H1 (cell line): Measurements from ENCODE around the gene USPL1. TPM values are rescaled to one million over a fixed set of nuclear protein-coding genes. Genes with fewer than 3 reads are reported as not detected.

Source experiments
- CTCF ChIA-PET: fragments of 300-600 bp; sonication (Branson Sonifier 250); formaldehyde crosslinking; loops from one replicate; lab custom pipeline; 2021; ENCODE audit not compliant: partially characterized antibody; lab: Charles Lee
- POLR2A ChIA-PET: fragments of 300-600 bp; sonication (Branson Sonifier 250); formaldehyde crosslinking; loops from one replicate; lab custom pipeline; 2021; ENCODE audit warnings: inconsistent platforms; ENCODE audit not compliant: partially characterized antibody; lab: Charles Lee
- DNase-seq, 2 experiments: peaks; one replicate each; pipeline versions ENCODE4 v3.0.0 to v3.0.0-alpha.2; 2010 to 2022; ENCODE audit warnings: low spot score in 2 of 2, low read depth in 1 of 2, mixed read lengths in 1 of 2
- FAIRE-seq: peaks from 2 replicates; lab custom pipeline; 2011; peaks lifted over from hg19 to GRCh38; lab: Jason Lieb, UNC
- H2AFZ ChIP-seq: 2 replicates; pipeline ENCODE4 v1.8.1; 2012; ENCODE audit warnings: low read length, inconsistent platforms
- H2AK5ac ChIP-seq: 2 replicates; pipeline ENCODE4 v1.6.1; 2013; ENCODE audit warnings: low read depth, low read length
- H2BK120ac ChIP-seq: replicated peaks from 2 replicates; pipeline ENCODE3; 2013; ENCODE audit warnings: low read depth, low read length, inconsistent platforms
- H2BK12ac ChIP-seq: 2 replicates; pipeline ENCODE4 v1.6.1; 2013; ENCODE audit warnings: low read depth, low read length
- H2BK15ac ChIP-seq: 2 replicates; pipeline ENCODE4 v1.6.1; 2013; ENCODE audit warnings: low read length
- H2BK20ac ChIP-seq: 2 replicates; pipeline ENCODE4 v1.6.1; 2013; ENCODE audit warnings: low read length
- H2BK5ac ChIP-seq: 2 replicates; pipeline ENCODE4 v1.6.1; 2013; ENCODE audit warnings: low read depth, low read length
- H3K14ac ChIP-seq: 2 replicates; pipeline ENCODE4 v1.6.1; 2013; ENCODE audit warnings: inconsistent platforms; ENCODE audit not compliant: insufficient read length
- H3K18ac ChIP-seq: 2 replicates; pipeline ENCODE4 v1.6.1; 2013; ENCODE audit warnings: low read length; ENCODE audit errors: extremely low read depth
- H3K23ac ChIP-seq: 2 replicates; pipeline ENCODE4 v1.6.1; 2013; ENCODE audit warnings: inconsistent platforms; ENCODE audit not compliant: insufficient read length
- H3K23me2 ChIP-seq: 2 replicates; pipeline ENCODE4 v1.6.1; 2013; ENCODE audit warnings: low read depth, low read length
- H3K27ac ChIP-seq: 2 replicates; pipeline ENCODE4 v1.6.1; 2011; ENCODE audit warnings: low read depth, low read length, inconsistent platforms
- H3K27me3 ChIP-seq, 4 experiments: replicated peaks in 1 of 4; 1 replicate in 1 of 4; 2 replicates in 3 of 4; pipeline versions ENCODE4 v1.6.1 to v1.8.1; 2011 to 2013; ENCODE audit warnings: low read length in 3 of 4, mild to moderate bottlenecking in 3 of 4, inconsistent platforms in 2 of 4, mixed read lengths in 2 of 4, moderate library complexity in 1 of 4; ENCODE audit not compliant: control insufficient read depth in 3 of 4, insufficient read depth in 3 of 4; ENCODE audit errors: extremely low read depth in 1 of 4
- H3K36me3 ChIP-seq, 4 experiments: 2 replicates each; pipeline versions ENCODE4 v1.6.1 to v1.8.1; 2011 to 2013; ENCODE audit warnings: mild to moderate bottlenecking in 4 of 4, low read length in 3 of 4, moderate library complexity in 2 of 4, control low read depth in 1 of 4, inconsistent platforms in 1 of 4; ENCODE audit not compliant: insufficient read depth in 4 of 4, control insufficient read depth in 2 of 4
- H3K4ac ChIP-seq: replicated peaks from 2 replicates; pipeline ENCODE3; 2013; ENCODE audit warnings: low read length, low read depth, mixed read lengths, inconsistent platforms; ENCODE audit not compliant: insufficient read length
- H3K4me1 ChIP-seq, 4 experiments: replicated peaks in 1 of 4; 1 replicate in 1 of 4; 2 replicates in 3 of 4; pipeline versions ENCODE4 v1.6.1 to v1.8.1; 2011 to 2013; ENCODE audit warnings: low read length in 3 of 4, inconsistent platforms in 2 of 4, mixed read lengths in 1 of 4; ENCODE audit not compliant: insufficient read depth in 4 of 4, control insufficient read depth in 3 of 4
- H3K4me2 ChIP-seq, 2 experiments: 2 replicates each; pipeline versions ENCODE4 v1.6.1 to v1.8.1; 2011 to 2013; ENCODE audit warnings: low read depth in 2 of 2, low read length in 2 of 2, control low read depth in 1 of 2, inconsistent platforms in 1 of 2, mild to moderate bottlenecking in 1 of 2; ENCODE audit not compliant: insufficient read depth in 1 of 2
- H3K4me3 ChIP-seq, 4 experiments: fragments of 200-600, 300-600 bp in 1 of 4; sonication (generic), shearing (Covaris generic), sonication (Bioruptor Twin) in 1 of 4; 2 replicates each; pipeline versions ENCODE4 v1.5.1 to v1.8.1; 2011 to 2016; ENCODE audit warnings: low read length in 4 of 4, low read depth in 3 of 4, control low read depth in 2 of 4, inconsistent platforms in 2 of 4, mild to moderate bottlenecking in 2 of 4, mixed read lengths in 1 of 4, moderate library complexity in 1 of 4; ENCODE audit not compliant: insufficient read depth in 2 of 4; ENCODE audit errors: extremely low read depth in 1 of 4
- H3K56ac ChIP-seq: replicated peaks from 2 replicates; pipeline ENCODE3; 2013; ENCODE audit warnings: low read depth, mild to moderate bottlenecking, mixed read lengths, low read length, inconsistent platforms; ENCODE audit not compliant: insufficient read length
- H3K79me1 ChIP-seq: 2 replicates; pipeline ENCODE4 v1.6.1; 2013; ENCODE audit warnings: low read depth, low read length, control low read depth
- H3K79me2 ChIP-seq, 2 experiments: 2 replicates each; pipeline versions ENCODE4 v1.6.1 to v1.8.1; 2012 to 2013; ENCODE audit warnings: low read length in 2 of 2, mild to moderate bottlenecking in 2 of 2, inconsistent platforms in 1 of 2; ENCODE audit not compliant: insufficient read depth in 2 of 2, control insufficient read depth in 1 of 2
- H3K9ac ChIP-seq, 4 experiments: replicated peaks in 1 of 4; 1 replicate in 1 of 4; 2 replicates in 3 of 4; pipeline versions ENCODE4 v1.6.1 to v1.8.1; 2011 to 2013; ENCODE audit warnings: low read depth in 3 of 4, low read length in 3 of 4, control low read depth in 2 of 4, mild to moderate bottlenecking in 2 of 4, moderate library complexity in 2 of 4, inconsistent platforms in 1 of 4; ENCODE audit errors: extremely low read depth in 1 of 4
- H3K9me3 ChIP-seq, 2 experiments: 2 replicates each; pipeline versions ENCODE4 v1.6.1 to v1.8.1; 2012 to 2013; ENCODE audit warnings: mild to moderate bottlenecking in 2 of 2, moderate library complexity in 2 of 2, control low read depth in 1 of 2, inconsistent platforms in 1 of 2, low read depth in 1 of 2, low read length in 1 of 2, mixed read lengths in 1 of 2; ENCODE audit not compliant: insufficient read depth in 2 of 2
- H4K20me1 ChIP-seq, 2 experiments: replicated peaks in 1 of 2; 2 replicates each; pipeline versions ENCODE3 to v1.8.1; 2011 to 2013; ENCODE audit warnings: inconsistent platforms in 2 of 2, low read length in 2 of 2, mild to moderate bottlenecking in 1 of 2; ENCODE audit not compliant: insufficient read depth in 2 of 2, control insufficient read depth in 1 of 2
- H4K5ac ChIP-seq: 2 replicates; pipeline ENCODE4 v1.6.1; 2013; ENCODE audit warnings: low read length, low read depth, mixed read lengths, inconsistent platforms; ENCODE audit not compliant: insufficient read length
- H4K8ac ChIP-seq: 2 replicates; pipeline ENCODE4 v1.8.0; 2013; ENCODE audit warnings: mild to moderate bottlenecking, moderate library complexity, low read length, inconsistent platforms; ENCODE audit not compliant: insufficient read depth; ENCODE audit errors: extremely low read depth
- H4K91ac ChIP-seq: replicated peaks from 2 replicates; pipeline ENCODE3; 2013; ENCODE audit warnings: low read length, mixed read lengths, inconsistent platforms; ENCODE audit not compliant: insufficient read length
- E2F6 ChIP-seq: IDR thresholded peaks from 2 replicates; pipeline ENCODE4 v1.6.1; 2012; ENCODE audit warnings: inconsistent platforms
- HDAC6 ChIP-seq: IDR thresholded peaks from one replicate; pipeline ENCODE4 v1.7.1; 2012; ENCODE audit warnings: low read depth, mild to moderate bottlenecking, inconsistent platforms, low read length, moderate library complexity
- KDM5A ChIP-seq: fragments of 200-600 bp; IDR thresholded peaks from 2 replicates; pipeline ENCODE4 v1.7.1; 2012; ENCODE audit warnings: mild to moderate bottlenecking, low read length, inconsistent platforms, mixed read lengths
- RNF2 ChIP-seq: fragments of 200-900, 300-1000 bp; sonication (generic); IDR thresholded peaks from 2 replicates; pipeline ENCODE4 v1.7.1; 2016; ENCODE audit warnings: borderline replicate concordance, low read depth, mild to moderate bottlenecking, antibody characterized with exemption, low read length; ENCODE audit not compliant: poor library complexity, severe bottlenecking; ENCODE audit errors: missing control alignments
- SAP30 ChIP-seq: fragments of 300-600 bp; sonication (generic); IDR thresholded peaks from 2 replicates; pipeline ENCODE4 v1.7.1; 2012; ENCODE audit warnings: low read length, moderate library complexity, mild to moderate bottlenecking, inconsistent platforms; ENCODE audit not compliant: insufficient read depth, insufficient replicate concordance
- SIN3A ChIP-seq, 2 experiments: IDR thresholded peaks in 1 of 2; conservative IDR thresholded peaks in 1 of 2; 2 replicates each; pipeline ENCODE4 v1.6.1; 2011 to 2012; ENCODE audit warnings: low read length in 2 of 2, improper control_type of control experiment in 1 of 2, low read depth in 1 of 2, mild to moderate bottlenecking in 1 of 2
- SRF ChIP-seq: IDR thresholded peaks from 2 replicates; pipeline ENCODE4 v1.6.1; 2011; ENCODE audit warnings: mild to moderate bottlenecking, low read depth, low read length, moderate library complexity
- WGBS, 2 experiments: shearing (Covaris generic) in 1 of 2; methylation state at CpG; one replicate each; pipeline versions ENCODE4 v1.1.6 to v1.1.7; 2013 to 2015; ENCODE audit warnings: low lambda C conversion rate in 2 of 2, mixed read lengths in 2 of 2, inconsistent platforms in 1 of 2, low coverage in 1 of 2, missing lambda C conversion rate in 1 of 2; ENCODE audit not compliant: insufficient replicate concordance in 2 of 2, insufficient coverage in 1 of 2, insufficient read length in 1 of 2; ENCODE audit errors: extremely low coverage in 1 of 2, missing lambda C conversion rate in 1 of 2; 5-methylcytosine and 5-hydroxymethylcytosine counted together
- polyA plus RNA-seq, 7 experiments: library from polyadenylated mRNA; depleted of rRNA in 3 of 7; stranded (reverse) in 5 of 7; unstranded in 2 of 7; fragments of >200 nt in 5 of 7; fragments of 200-250 nt in 2 of 7; gene quantifications; 1 replicate in 5 of 7; 2 replicates in 1 of 7; 4 replicates in 1 of 7; pipeline versions ENCODE4 v1.2.1 to v1.2.3, GENCODE V29; 2011 to 2013; ENCODE audit warnings: missing spikeins in 2 of 7, mixed read lengths in 2 of 7
- total RNA-seq: library from RNA; stranded (reverse); fragmentation: NEBNext Ultra II Directional; extraction: Animal tissue kit (Norgen Biotek cat#: 25700); gene quantifications from 2 replicates; pipeline ENCODE4 v1.2.1, GENCODE V29; 2021

Gene USPL1
- total and polyA plus RNA-seq, 2 of the 8 experiments (the other 6 are each of a cell fraction or from before 2014, with no cell fraction given), result 6.3 to 17.1 TPM

DNA sequence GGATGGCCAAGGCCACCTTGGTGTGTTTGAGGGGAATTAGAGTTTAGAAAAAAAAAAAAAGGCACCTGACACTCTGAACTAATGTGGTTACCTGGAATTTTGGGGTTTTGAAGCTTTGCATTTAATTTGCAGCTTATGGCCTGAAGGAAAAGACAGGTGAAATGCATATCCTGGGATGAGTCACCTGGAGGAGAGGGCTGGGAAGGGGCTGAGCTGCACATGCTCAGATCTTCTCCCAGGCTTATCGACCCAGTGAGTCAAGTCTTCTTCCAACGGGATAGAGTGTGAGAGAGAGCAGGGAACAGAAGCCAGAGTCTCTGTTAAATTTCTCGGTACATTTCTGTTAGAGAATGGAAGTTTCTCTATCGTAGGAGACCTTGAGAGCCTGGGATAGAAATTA, 88.0 kb downstream of the USPL1 start:
- Histone ChIP-seq H4K91ac (no peak overlapping the region), H2BK5ac (no peak overlapping the region), H2BK15ac (no peak overlapping the region), H3K27me3 (no peaks in the 10 kb centered on the region), H3K4me3 (no peak overlapping the region), H3K79me1 (no peaks in the 10 kb centered on the region), H3K18ac (no peak overlapping the region), H3K23ac (no peak overlapping the region), H3K9me3 (no peaks in the 10 kb centered on the region), H3K23me2 (no peaks in the 10 kb centered on the region), H2AK5ac (no peak overlapping the region), H3K56ac (no peak overlapping the region), H3K36me3 (no peaks in the 10 kb centered on the region), H3K14ac (no peak overlapping the region), H3K9ac (no peak overlapping the region), H4K8ac (no peak overlapping the region), H3K27ac (no peak overlapping the region), H2AFZ (no peak overlapping the region), H2BK12ac (no peak overlapping the region), H2BK120ac (no peak overlapping the region), H3K4ac (no peak overlapping the region), H3K4me1 (no peaks in the 10 kb centered on the region), H4K5ac (no peak overlapping the region), H2BK20ac (no peak overlapping the region), H3K79me2 (no peaks in the 10 kb centered on the region), H4K20me1 (no peaks in the 10 kb centered on the region), H3K4me2 (no peak overlapping the region)
- CTCF ChIA-PET, result no interaction called here
- 78% methylated on average over 4 of the region's 4 CpGs; no CpG with 5 or more reads in 1 of the 2 experiments for whole genome bisulfite sequencing, 2 experiments
- POLR2A ChIA-PET, result no interaction called here
- DNase-seq (no peak), FAIRE-seq (no peak)
- TF ChIP-seq SIN3A (conservative IDR thresholded peaks at IDR 0.05 in 1 of 2, IDR thresholded peaks at IDR 0.05 in 1 of 2; ENCODE audit: low read depth in 1 of 2, low read length in 2 of 2) (no peak), SRF (no peak), KDM5A (no peak), RNF2 (no peak), SAP30 (no peak), HDAC6 (no peak), E2F6 (no peak)
